SK-N-SH treated with all-trans-retinoic acid at 6 μM for 48 hours (cell line): ENCODE results near the gene MYH11.

Experiments used
- ATAC-seq: fragments of 200-7000 bp; cut with Tn5 transposase; 3 replicates; pipeline ENCODE4 v1.9.1; 2020; ENCODE audit warnings: mild to moderate bottlenecking, moderate library complexity
- BACH2 ChIP-seq: fragments of 250-450 bp; sonication (Bioruptor Pico); IDR thresholded peaks from 2 replicates; pipeline ENCODE4 v1.9.0; 2021; ENCODE audit warnings: mild to moderate bottlenecking, borderline replicate concordance
- CREB5 ChIP-seq: fragments of 250-450 bp; sonication (Bioruptor Pico); IDR thresholded peaks from 2 replicates; pipeline ENCODE4 v1.5.1; 2020; ENCODE audit warnings: low read depth, mild to moderate bottlenecking, moderate library complexity
- CSDC2 ChIP-seq: fragments of 250-450 bp; sonication (Bioruptor Pico); IDR thresholded peaks from 2 replicates; pipeline ENCODE4 v1.5.0; 2020; ENCODE audit warnings: mild to moderate bottlenecking, moderate library complexity
- CSRNP3 ChIP-seq: fragments of 250-450 bp; sonication (Bioruptor Pico); IDR thresholded peaks from 2 replicates; pipeline ENCODE4 v1.5.1; 2021; ENCODE audit warnings: mild to moderate bottlenecking, moderate library complexity
- ESRRG ChIP-seq: fragments of 250-450 bp; sonication (Bioruptor Pico); IDR thresholded peaks from 2 replicates; pipeline ENCODE4 v1.6.1; 2021; ENCODE audit warnings: mild to moderate bottlenecking
- GLIS3 ChIP-seq: fragments of 250-450 bp; sonication (Bioruptor Pico); IDR thresholded peaks from 2 replicates; pipeline ENCODE4 v1.5.0; 2020; ENCODE audit warnings: mild to moderate bottlenecking, moderate library complexity
- ISL1 ChIP-seq: fragments of 250-450 bp; sonication (Bioruptor Pico); IDR thresholded peaks from 2 replicates; pipeline ENCODE4 v2.1.2; 2022; ENCODE audit warnings: mild to moderate bottlenecking, moderate library complexity
- OSR1 ChIP-seq: fragments of 250-450 bp; sonication (Bioruptor Pico); IDR thresholded peaks from 2 replicates; pipeline ENCODE4 v1.8.0; 2022; ENCODE audit warnings: moderate library complexity, mild to moderate bottlenecking, inconsistent platforms
- PATZ1 ChIP-seq: fragments of 250-450 bp; sonication (Bioruptor Pico); IDR thresholded peaks from 2 replicates; pipeline ENCODE4 v1.8.0; 2020; ENCODE audit warnings: mild to moderate bottlenecking, moderate library complexity, borderline replicate concordance
- POU6F1 ChIP-seq: fragments of 250-450 bp; sonication (Bioruptor Pico); IDR thresholded peaks from 2 replicates; pipeline ENCODE4 v1.8.0; 2021; ENCODE audit warnings: low read depth, mild to moderate bottlenecking, moderate library complexity, borderline replicate concordance
- PPARA ChIP-seq: fragments of 250-450 bp; sonication (Bioruptor Pico); IDR thresholded peaks from 2 replicates; pipeline ENCODE4 v1.5.0; 2020; ENCODE audit warnings: mild to moderate bottlenecking, borderline replicate concordance
- TCF4 ChIP-seq: fragments of 250-450 bp; sonication (Bioruptor Pico); IDR thresholded peaks from 2 replicates; pipeline ENCODE4 v1.8.0; 2021; ENCODE audit warnings: mild to moderate bottlenecking, moderate library complexity, borderline replicate concordance
- TOX ChIP-seq: fragments of 250-450 bp; sonication (Bioruptor Pico); IDR thresholded peaks from 2 replicates; pipeline ENCODE4 v1.8.0; 2021; ENCODE audit warnings: mild to moderate bottlenecking, moderate library complexity, borderline replicate concordance
- TSHZ2 ChIP-seq: fragments of 250-450 bp; sonication (Bioruptor Pico); IDR thresholded peaks from 2 replicates; pipeline ENCODE4 v1.5.0; 2020; ENCODE audit warnings: mild to moderate bottlenecking, moderate library complexity
- ZC3H10 ChIP-seq: fragments of 250-450 bp; sonication (Bioruptor Pico); IDR thresholded peaks from 2 replicates; pipeline ENCODE4 v1.5.1; 2021; ENCODE audit warnings: mild to moderate bottlenecking, moderate library complexity
- ZFP3 ChIP-seq: fragments of 250-450 bp; sonication (Bioruptor Pico); IDR thresholded peaks from 2 replicates; pipeline ENCODE4 v1.5.0; 2020; ENCODE audit warnings: mild to moderate bottlenecking, moderate library complexity
- ZFP30 ChIP-seq: fragments of 450-650 bp; formaldehyde crosslinking; IDR thresholded peaks from 2 replicates; pipeline ENCODE4 v1.5.0; 2022; ENCODE audit warnings: mild to moderate bottlenecking, moderate library complexity

Gene MYH11

GRCh38 chr16:15770512-15770911 is 86.3 kb downstream of the MYH11 start (continued):
- TF ChIP-seq CSRNP3 (CRISPR knock-in tag), result no peak
- TF ChIP-seq, all 23 proteins: peak for 0

GRCh38 chr16:15770107-15770506 is 86.7 kb downstream of the MYH11 start:
- no peak for ATAC-seq
- no peak for TF ChIP-seq TCF4
- no peak for TF ChIP-seq ZFP30 (CRISPR knock-in tag)
- no peak for TF ChIP-seq TOX (CRISPR knock-in tag)
- no peak for TF ChIP-seq ESRRG (CRISPR knock-in tag)
- TF ChIP-seq POU6F1 (CRISPR knock-in tag), result no peak
- TF ChIP-seq GLIS3 (CRISPR knock-in tag), result no peak
- no peak for TF ChIP-seq OSR1
- no peak for TF ChIP-seq CSRNP3 (CRISPR knock-in tag)

GRCh38 chr16:15769239-15769638 is 87.6 kb downstream of the MYH11 start:
- TF ChIP-seq PATZ1, result no peak
- no peak for TF ChIP-seq CREB5 (CRISPR knock-in tag)
- TF ChIP-seq OSR1, result no peak
- TF ChIP-seq ESRRG (CRISPR knock-in tag), result no peak
- TF ChIP-seq PPARA (CRISPR knock-in tag), result no peak
- TF ChIP-seq CSDC2 (CRISPR knock-in tag), result no peak
- TF ChIP-seq ZC3H10, result no peak
- TF ChIP-seq TOX (CRISPR knock-in tag), result no peak
- TF ChIP-seq ISL1 (CRISPR knock-in tag), result no peak
- TF ChIP-seq TSHZ2 (CRISPR knock-in tag), result no peak
- no peak for TF ChIP-seq TCF4
- TF ChIP-seq ZFP3 (CRISPR knock-in tag), result no peak
- no peak for TF ChIP-seq BACH2
- no peak for TF ChIP-seq POU6F1 (CRISPR knock-in tag)
- ATAC-seq, result no peak
